GDM1 (cell line): ENCODE measurements around the gene PRF1.

Experiments
- DNase-seq: peaks from one replicate; lab custom pipeline; 2025; lab: John Stamatoyannopoulos, UW

Gene PRF1

DNA sequence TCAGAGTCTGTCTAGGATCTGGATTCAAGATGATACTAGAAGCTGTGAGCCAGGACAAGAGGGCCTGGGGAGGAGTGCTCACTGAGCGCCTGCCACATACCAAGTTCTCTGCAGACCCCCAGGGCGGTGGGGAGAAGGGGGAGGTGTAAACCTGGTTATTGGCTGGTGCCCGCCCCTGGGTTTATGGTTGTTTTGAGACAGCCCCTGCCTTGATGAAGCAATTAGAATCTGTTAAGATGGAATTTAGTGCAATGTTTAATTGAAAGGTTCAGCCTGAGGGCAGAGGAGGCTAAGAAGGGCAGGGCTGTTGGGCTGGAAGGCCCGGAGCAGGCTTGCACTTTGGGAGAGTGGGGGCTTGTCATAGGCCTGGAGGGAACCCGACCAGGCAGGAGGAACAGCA lies 42.7 kb downstream of the PRF1 start:
- DNase-seq = no peak

DNA sequence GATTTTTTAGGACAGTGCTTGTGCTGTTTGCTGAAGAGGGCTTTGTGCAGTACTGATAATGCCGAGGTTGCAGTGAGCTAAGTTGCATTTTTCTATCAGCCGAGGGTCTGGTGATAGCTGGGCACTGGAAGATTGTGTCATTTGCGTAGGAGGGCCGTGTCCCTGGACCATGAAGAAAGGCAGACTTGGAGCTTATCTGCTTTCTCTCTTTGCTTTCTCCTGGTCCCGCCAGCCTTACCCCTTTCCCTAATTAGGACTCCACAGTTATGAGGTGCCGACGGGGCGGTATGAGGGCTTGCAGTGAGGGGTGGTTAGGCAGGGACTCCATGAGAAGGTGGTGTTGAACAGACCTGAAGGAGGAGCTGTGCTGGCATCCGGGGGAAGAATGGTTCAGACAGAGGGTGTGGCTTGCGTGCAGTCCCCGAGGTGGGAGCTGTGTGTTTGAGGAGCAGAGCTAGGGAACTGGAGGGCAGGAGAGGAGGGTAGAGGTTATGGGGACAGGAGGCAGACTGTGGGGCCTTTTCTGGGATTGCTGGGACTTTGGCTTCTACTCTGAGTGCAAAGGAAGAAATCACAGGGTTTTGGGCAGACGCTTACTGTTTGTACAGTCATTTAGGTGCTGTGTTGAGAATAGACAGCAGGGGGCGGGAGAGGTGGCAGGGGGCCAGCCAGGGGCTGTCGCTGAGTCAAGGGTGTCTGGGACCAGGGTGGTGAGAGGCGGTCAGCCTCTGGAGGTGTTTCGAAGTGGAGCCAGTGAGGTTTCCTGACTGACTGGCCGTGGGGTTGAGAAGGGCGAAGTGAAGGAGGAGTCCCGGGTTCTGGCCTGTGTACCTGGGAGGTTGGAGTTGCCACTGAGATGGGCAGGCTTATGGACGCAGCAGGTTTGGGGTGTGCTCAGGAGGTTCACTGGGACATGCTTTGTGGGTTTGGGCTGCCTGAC lies 43.4 kb downstream of the PRF1 start:
- peak; percentile 45 for DNase-seq

GRCh38 chr10:70558295-70558694 lies 44.2 kb downstream of the PRF1 start:
- no peak for DNase-seq

DNA sequence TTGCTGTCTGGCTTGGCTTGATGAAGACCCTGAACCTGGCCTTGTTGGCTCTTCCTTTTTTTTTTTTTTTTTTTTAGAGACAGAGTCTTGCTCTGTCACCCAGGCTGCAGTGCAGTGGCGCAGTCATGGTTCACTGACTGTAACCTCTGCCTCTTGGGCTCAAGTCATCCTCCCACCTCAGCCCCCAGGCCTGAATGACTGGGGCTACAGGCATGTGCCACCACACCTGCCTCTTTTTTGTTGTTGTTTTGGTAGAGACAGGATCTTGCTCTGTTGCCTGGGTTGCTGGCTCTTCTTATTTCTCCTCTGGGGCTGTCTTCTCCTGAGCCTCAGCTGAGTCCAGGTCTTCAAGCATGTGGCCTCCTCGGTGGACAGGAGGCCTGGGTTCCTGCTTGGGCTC lies 44.7 kb downstream of the PRF1 start:
- DNase-seq = no peak

DNA sequence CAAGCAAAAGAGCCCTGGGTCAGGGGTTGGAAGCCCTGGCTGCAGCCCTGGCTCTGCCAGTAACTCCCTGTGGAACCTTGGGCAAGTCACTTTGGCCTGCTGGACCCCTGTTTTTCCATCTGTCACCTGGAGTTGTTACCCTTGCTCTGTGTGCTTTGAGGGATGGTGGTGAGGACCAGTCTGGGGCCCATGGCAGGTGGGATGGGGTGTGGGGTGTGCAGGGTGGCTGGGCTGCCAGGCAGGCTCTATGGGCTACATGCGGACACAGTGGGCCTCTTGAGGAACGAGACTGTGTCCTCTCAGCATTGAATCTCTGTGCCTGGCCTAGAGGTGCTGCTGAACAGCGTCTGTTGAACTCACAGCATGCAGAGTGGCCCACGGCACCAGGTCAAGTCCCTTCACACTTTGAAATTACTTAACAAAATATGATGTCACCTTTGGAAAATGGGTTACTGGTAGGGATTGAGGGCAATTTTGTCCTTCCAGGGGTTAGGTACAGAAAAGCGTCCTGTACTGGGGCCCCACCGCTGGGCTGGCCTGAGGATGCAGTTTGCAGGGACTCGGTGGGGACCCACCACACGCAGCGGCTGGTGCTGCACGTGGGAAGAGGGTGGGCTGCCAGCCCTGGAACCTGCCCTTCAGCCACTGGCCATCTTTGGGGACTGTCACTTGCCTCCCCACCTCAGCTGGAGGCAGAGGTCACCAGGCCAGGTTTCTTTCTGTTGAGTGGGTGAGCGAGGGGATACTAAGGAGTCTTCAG lies 45.3 kb downstream of the PRF1 start:
- no peak for DNase-seq

- DNase-seq = no peak
These were observed 47.2 kb downstream of the PRF1 start for GRCh38 chr10:70555371-70555770.

- no peak for DNase-seq
These were observed 50.0 kb downstream of the PRF1 start for GRCh38 chr10:70552586-70552985.

DNA sequence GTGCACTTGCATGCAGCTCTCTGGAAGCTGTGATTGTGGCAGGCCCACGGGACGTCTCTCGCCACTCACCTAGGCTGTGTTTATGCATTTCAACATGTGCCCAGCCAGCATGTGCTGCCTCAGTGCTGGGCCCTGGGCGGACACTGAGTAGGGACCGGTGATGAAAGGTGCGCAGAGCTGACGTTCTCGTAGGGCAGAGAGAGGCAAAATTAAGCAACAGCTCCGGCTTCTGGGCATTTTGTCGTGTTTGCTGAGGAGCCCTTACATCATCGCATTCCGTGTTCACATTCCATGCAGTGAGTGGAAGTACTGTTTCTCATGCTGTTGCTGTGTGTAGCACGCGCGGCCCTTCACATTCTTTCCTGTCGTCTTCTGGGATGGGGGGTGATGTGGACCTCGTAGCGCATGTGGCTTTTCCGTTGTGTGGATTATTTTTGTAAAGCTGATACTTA lies 50.5 kb downstream of the PRF1 start:
- no peak for DNase-seq

DNA sequence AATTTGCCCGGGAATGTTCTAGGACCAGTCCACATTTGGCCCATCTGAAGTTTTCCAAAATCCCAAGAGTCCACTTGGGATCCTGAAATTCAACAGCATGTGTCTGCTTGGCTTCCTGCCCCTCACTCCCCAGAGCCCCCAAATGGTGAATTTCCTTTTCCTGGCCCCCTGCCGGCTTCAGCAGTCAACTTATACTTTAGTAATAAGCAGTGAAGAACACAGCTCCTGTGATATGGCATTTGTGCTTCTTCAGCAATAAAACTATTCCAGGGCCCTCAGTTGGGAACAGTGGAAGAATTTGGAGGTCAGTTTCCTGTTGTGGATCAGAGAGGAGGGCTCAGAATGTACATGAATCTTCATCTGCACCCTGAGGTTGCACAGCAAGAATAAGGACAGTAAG lies 51.1 kb downstream of the PRF1 start:
- DNase-seq = no peak

- no peak for DNase-seq
These were observed 52.1 kb downstream of the PRF1 start for GRCh38 chr10:70550459-70550858.

- DNase-seq = peak; percentile 48
These were observed 52.5 kb downstream of the PRF1 start for GRCh38 chr10:70549962-70550458.

GRCh38 chr10:70549351-70549961 lies 53.1 kb downstream of the PRF1 start:
- DNase-seq = no peak
